Measurements from ENCODE around the gene SEMA3D. TPM values are rescaled to one million over a fixed set of nuclear protein-coding genes. Genes with fewer than 3 reads are reported as not detected.

The SEMA3D gene
- total RNA-seq, 1 donor from 2014 or later, result 1.4 TPM

- no peak for DNase-seq (ENCODE audit: low spot score)
- TF ChIP-seq, protein P1, sequence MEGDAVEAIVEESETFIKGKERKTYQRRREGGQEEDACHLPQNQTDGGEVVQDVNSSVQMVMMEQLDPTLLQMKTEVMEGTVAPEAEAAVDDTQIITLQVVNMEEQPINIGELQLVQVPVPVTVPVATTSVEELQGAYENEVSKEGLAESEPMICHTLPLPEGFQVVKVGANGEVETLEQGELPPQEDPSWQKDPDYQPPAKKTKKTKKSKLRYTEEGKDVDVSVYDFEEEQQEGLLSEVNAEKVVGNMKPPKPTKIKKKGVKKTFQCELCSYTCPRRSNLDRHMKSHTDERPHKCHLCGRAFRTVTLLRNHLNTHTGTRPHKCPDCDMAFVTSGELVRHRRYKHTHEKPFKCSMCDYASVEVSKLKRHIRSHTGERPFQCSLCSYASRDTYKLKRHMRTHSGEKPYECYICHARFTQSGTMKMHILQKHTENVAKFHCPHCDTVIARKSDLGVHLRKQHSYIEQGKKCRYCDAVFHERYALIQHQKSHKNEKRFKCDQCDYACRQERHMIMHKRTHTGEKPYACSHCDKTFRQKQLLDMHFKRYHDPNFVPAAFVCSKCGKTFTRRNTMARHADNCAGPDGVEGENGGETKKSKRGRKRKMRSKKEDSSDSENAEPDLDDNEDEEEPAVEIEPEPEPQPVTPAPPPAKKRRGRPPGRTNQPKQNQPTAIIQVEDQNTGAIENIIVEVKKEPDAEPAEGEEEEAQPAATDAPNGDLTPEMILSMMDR (IDR thresholded peaks at IDR 0.05), result no peak
- no peak overlapping the region for H3K4me3 Mint-ChIP-seq (ENCODE audit: unreplicated experiment)
- peaks cover 2% of the 10 kb centered on the region for H3K27me3 Mint-ChIP-seq (ENCODE audit: low read depth)
- no peak overlapping the region for H3K27ac Mint-ChIP-seq (ENCODE audit: unreplicated experiment)
- H3K9me3 Mint-ChIP-seq (ENCODE audit: low read depth), result peaks cover 9% of the 10 kb centered on the region
- H3K4me1 Mint-ChIP-seq (ENCODE audit: low read depth), result peaks cover 9% of the 10 kb centered on the region
- H3K36me3 Mint-ChIP-seq (ENCODE audit: low read depth), result peaks cover 2% of the 10 kb centered on the region
These were observed 17.6 kb upstream of the SEMA3D start for GRCh38 chr7:85204496-85204895.

GRCh38 chr7:85204061-85204460 is 17.2 kb upstream of the SEMA3D start:
- H3K4me3 Mint-ChIP-seq (ENCODE audit: unreplicated experiment), result no peak overlapping the region
- peaks cover 2% of the 10 kb centered on the region for H3K36me3 Mint-ChIP-seq (ENCODE audit: low read depth)
- DNase-seq (ENCODE audit: low spot score), result no peak
- TF ChIP-seq, protein P1 (IDR thresholded peaks at IDR 0.05), result no peak
- H3K4me1 Mint-ChIP-seq (ENCODE audit: low read depth), result peaks cover 9% of the 10 kb centered on the region
- H3K27ac Mint-ChIP-seq (ENCODE audit: unreplicated experiment), result no peak overlapping the region
- H3K9me3 Mint-ChIP-seq (ENCODE audit: low read depth), result peaks cover 9% of the 10 kb centered on the region
- peaks cover 2% of the 10 kb centered on the region for H3K27me3 Mint-ChIP-seq (ENCODE audit: low read depth)

- peaks cover 2% of the 10 kb centered on the region for H3K27me3 Mint-ChIP-seq (ENCODE audit: low read depth)
- H3K4me1 Mint-ChIP-seq (ENCODE audit: low read depth), result peaks cover 7% of the 10 kb centered on the region
- TF ChIP-seq, protein P1 (IDR thresholded peaks at IDR 0.05), result no peak
- H3K9me3 Mint-ChIP-seq (ENCODE audit: low read depth), result peaks cover 9% of the 10 kb centered on the region
- peaks cover 2% of the 10 kb centered on the region for H3K36me3 Mint-ChIP-seq (ENCODE audit: low read depth)
- DNase-seq (ENCODE audit: low spot score), result no peak
- no peak overlapping the region for H3K27ac Mint-ChIP-seq (ENCODE audit: unreplicated experiment)
- H3K4me3 Mint-ChIP-seq (ENCODE audit: unreplicated experiment), result no peak overlapping the region
These were observed 14.4 kb upstream of the SEMA3D start for GRCh38 chr7:85201209-85201608.

- Mint-ChIP-seq H3K4me1 (ENCODE audit: low read depth) (no peaks in the 10 kb centered on the region), H3K9me3 (ENCODE audit: low read depth) (no peaks in the 10 kb centered on the region), H3K4me3 (ENCODE audit: unreplicated experiment) (no peak overlapping the region), H3K36me3 (ENCODE audit: low read depth) (no peaks in the 10 kb centered on the region), H3K27ac (ENCODE audit: unreplicated experiment) (no peak overlapping the region), H3K27me3 (ENCODE audit: low read depth) (peaks cover 2% of the 10 kb centered on the region)
- no peak for DNase-seq (ENCODE audit: low spot score)
- TF ChIP-seq, protein P1 (IDR thresholded peaks at IDR 0.05), result no peak
These were observed 9.8 kb upstream of the SEMA3D start for GRCh38 chr7:85196696-85197095.

- Mint-ChIP-seq H3K27me3 (ENCODE audit: low read depth) (peaks cover 3% of the 10 kb centered on the region), H3K36me3 (ENCODE audit: low read depth) (no peaks in the 10 kb centered on the region), H3K27ac (ENCODE audit: unreplicated experiment) (no peak overlapping the region), H3K4me1 (ENCODE audit: low read depth) (peaks cover 7% of the 10 kb centered on the region), H3K9me3 (ENCODE audit: low read depth) (no peaks in the 10 kb centered on the region), H3K4me3 (ENCODE audit: unreplicated experiment) (no peak overlapping the region)
- TF ChIP-seq, protein P1 (IDR thresholded peaks at IDR 0.05), result peak; percentile 76
- no peak for DNase-seq (ENCODE audit: low spot score)
These were observed 4.5 kb upstream of the SEMA3D start for GRCh38 chr7:85191383-85191782.
